ENCODE data around the gene DVL1.

- TF ChIP-seq CTCF (IDR thresholded peaks at IDR 0.05; ENCODE audit: low read depth, low read length, poor library complexity, severe bottlenecking): no peak
- TF ChIP-seq EZH2phosphoT487 (IDR thresholded peaks at IDR 0.05; ENCODE audit: borderline replicate concordance, low read length): no peak
Observed at GRCh38 chr1:1371364-1371745, 22.1 kb upstream of the DVL1 start.
